BE2C (cell line): ENCODE measurements around the gene ZSWIM5.
"Not testable (repeated sequence)": the region's sequence is repeated elsewhere in the genome, so short reads cannot be mapped to it uniquely, and the experiment has no call there.

ENCODE experiments used
- DNase-seq: peaks from one replicate; pipeline ENCODE4 v3.0.0-alpha.2; 2020
- H3K27me3 ChIP-seq: fragments of 250-450 bp; sonication (Bioruptor Pico); 2 replicates; pipeline ENCODE4 v1.5.1; 2020; ENCODE audit warnings: mild to moderate bottlenecking
- H3K36me3 ChIP-seq: fragments of 250-450 bp; sonication (Bioruptor Pico); 2 replicates; pipeline ENCODE4 v1.5.1; 2020; ENCODE audit warnings: mild to moderate bottlenecking
- H3K4me1 ChIP-seq: fragments of 250-450 bp; sonication (Bioruptor Pico); 2 replicates; pipeline ENCODE4 v1.5.1; 2020
- H3K4me3 ChIP-seq: 2 replicates; pipeline ENCODE4 v1.5.1; 2011; ENCODE audit warnings: low read depth, low read length
- H3K9me3 ChIP-seq: fragments of 250-450 bp; sonication (Bioruptor Pico); 2 replicates; pipeline ENCODE4 v1.5.1; 2020
- CTCF ChIP-seq: IDR thresholded peaks from 2 replicates; pipeline ENCODE4 v1.5.1; 2012; ENCODE audit warnings: mild to moderate bottlenecking, low read depth, low read length

ZSWIM5 gene

DNA sequence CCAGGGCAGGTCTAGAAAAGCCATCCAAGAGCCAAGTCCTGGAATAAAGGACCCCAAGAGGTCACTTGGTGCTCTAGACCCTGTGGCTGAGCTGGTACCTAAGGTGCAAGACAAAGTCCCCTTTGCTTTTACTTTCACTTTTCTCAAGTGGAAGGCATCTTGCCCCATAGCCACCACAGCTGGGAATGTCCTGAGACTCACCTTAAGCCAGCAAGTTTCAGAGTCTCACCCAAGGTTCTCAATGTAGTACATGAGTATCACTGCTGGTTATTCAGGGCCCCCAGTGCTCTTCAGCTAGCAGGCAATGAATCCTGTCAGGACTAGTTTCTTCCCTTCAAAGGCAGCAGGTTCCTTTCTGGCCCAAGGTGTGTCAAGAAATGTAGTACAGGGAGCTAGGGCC is 126.9 kb downstream of the ZSWIM5 start:
- Histone ChIP-seq H3K9me3 (no peaks in the 10 kb centered on the region), H3K4me1 (no peaks in the 10 kb centered on the region), H3K4me3 (no peak overlapping the region), H3K27me3 (no peaks in the 10 kb centered on the region), H3K36me3 (no peaks in the 10 kb centered on the region)
- no peak for DNase-seq
- no peak for TF ChIP-seq CTCF

DNA sequence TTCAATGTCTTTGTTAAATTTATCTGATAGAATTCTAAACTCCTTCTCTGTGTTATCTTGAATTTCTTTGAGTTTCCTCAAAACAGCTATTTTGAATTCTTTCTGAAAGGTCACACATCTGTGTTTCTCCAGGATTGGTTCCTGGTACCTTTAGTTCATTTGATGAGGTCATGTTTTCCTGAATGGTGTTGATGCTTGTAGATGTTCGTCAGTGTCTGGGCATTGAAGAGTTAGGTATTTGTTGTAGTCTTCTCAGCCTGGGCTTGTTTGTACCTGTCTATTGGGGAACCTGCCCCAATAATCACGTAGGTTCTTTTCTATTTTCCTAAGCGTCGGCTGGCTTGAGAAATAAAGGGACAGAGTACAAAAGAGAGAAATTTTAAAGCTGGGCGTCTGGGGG is 129.4 kb downstream of the ZSWIM5 start:
- H3K36me3 ChIP-seq, DNase-seq, H3K9me3 ChIP-seq, H3K4me1 ChIP-seq, H3K4me3 ChIP-seq, H3K27me3 ChIP-seq: not testable (repeated sequence)

DNA sequence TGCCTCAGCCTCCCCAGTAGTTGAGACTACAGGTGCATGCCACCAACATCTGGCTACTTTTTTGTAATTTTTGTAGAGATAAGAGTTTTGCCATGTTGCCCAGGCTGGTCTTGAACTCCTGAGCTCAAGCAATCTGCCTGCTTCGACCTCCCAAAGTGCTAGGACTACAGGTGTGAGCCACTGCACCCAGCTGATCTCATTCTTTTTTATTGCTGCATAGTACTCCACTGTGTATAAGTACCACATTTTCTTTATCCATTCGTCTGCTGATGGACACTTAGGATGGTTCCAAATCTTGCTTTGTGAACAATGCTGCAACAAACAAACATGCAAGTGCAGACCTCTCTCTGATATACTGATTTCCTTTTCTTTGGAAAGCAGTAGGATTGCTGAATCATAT is 134.8 kb downstream of the ZSWIM5 start:
- DNase-seq: no peak
- no peaks in the 10 kb centered on the region for H3K36me3 ChIP-seq
- no peak overlapping the region for H3K4me3 ChIP-seq
- H3K27me3 ChIP-seq: no peaks in the 10 kb centered on the region
- H3K9me3 ChIP-seq: no peaks in the 10 kb centered on the region
- no peaks in the 10 kb centered on the region for H3K4me1 ChIP-seq
- no peak for TF ChIP-seq CTCF

- DNase-seq: no peak
- TF ChIP-seq CTCF: no peak
- Histone ChIP-seq H3K4me3 (no peak overlapping the region), H3K27me3 (no peaks in the 10 kb centered on the region), H3K4me1 (no peaks in the 10 kb centered on the region), H3K9me3 (no peaks in the 10 kb centered on the region), H3K36me3 (no peaks in the 10 kb centered on the region)
Measured at GRCh38 chr1:45067806-45068205, 138.6 kb downstream of the ZSWIM5 start.

GRCh38 chr1:45065083-45065482 is 141.3 kb downstream of the ZSWIM5 start:
- Histone ChIP-seq H3K36me3 (no peaks in the 10 kb centered on the region), H3K9me3 (no peaks in the 10 kb centered on the region), H3K4me3 (no peak overlapping the region), H3K27me3 (no peaks in the 10 kb centered on the region), H3K4me1 (no peaks in the 10 kb centered on the region)
- DNase-seq: no peak
- TF ChIP-seq CTCF: no peak

DNA sequence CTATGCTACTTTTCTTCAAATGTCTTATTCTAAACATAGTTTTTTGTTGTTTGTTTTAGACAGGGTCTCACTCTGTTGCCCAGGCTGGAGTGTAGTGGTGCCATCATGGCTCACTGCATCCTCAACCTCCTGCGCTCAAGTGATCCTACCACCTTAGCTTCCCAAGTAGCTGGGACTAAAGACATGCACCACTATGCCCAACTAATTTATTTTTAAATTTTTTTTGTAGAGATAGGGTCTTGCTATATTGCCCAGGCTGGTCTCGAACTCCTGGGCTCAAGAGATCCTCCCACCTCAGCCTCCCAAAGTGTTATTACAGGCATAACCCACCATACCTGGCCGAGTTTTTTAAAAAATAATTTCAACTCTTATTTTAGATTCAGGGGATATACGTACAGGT is 143.9 kb downstream of the ZSWIM5 start:
- H3K4me1 ChIP-seq, H3K36me3 ChIP-seq, H3K27me3 ChIP-seq, H3K4me3 ChIP-seq, H3K9me3 ChIP-seq, DNase-seq: not testable (repeated sequence)

- H3K4me1 ChIP-seq: no peaks in the 10 kb centered on the region
- no peak for DNase-seq
- H3K27me3 ChIP-seq: no peaks in the 10 kb centered on the region
- no peaks in the 10 kb centered on the region for H3K9me3 ChIP-seq
- H3K36me3 ChIP-seq: no peaks in the 10 kb centered on the region
- H3K4me3 ChIP-seq: no peak overlapping the region
- no peak for TF ChIP-seq CTCF
Measured at GRCh38 chr1:45059829-45060228, 146.6 kb downstream of the ZSWIM5 start.
